Measurements from ENCODE around the gene CDYL.

Gene CDYL

DNA sequence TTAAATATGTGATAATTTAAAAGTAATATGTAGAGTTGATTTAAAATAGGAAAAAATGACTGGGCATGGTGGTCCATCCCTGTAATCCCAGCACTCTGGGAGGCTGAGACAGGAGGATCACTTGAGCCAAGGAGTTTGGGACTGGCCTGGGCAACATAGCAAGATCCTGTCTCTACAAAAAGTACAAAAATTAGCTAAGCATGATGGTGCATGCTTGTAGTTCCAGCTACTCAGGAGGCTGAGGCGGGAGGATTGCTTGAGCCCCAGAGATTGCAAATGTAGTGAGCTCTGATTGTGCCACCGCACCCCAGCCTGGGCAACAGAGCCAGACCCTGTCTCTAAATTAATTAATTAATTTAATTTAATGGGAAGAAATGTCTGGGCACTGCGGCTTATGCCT lies 44.2 kb upstream of the CDYL start:
- TF ChIP-seq, protein P1, sequence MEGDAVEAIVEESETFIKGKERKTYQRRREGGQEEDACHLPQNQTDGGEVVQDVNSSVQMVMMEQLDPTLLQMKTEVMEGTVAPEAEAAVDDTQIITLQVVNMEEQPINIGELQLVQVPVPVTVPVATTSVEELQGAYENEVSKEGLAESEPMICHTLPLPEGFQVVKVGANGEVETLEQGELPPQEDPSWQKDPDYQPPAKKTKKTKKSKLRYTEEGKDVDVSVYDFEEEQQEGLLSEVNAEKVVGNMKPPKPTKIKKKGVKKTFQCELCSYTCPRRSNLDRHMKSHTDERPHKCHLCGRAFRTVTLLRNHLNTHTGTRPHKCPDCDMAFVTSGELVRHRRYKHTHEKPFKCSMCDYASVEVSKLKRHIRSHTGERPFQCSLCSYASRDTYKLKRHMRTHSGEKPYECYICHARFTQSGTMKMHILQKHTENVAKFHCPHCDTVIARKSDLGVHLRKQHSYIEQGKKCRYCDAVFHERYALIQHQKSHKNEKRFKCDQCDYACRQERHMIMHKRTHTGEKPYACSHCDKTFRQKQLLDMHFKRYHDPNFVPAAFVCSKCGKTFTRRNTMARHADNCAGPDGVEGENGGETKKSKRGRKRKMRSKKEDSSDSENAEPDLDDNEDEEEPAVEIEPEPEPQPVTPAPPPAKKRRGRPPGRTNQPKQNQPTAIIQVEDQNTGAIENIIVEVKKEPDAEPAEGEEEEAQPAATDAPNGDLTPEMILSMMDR (IDR thresholded peaks at IDR 0.05; ENCODE audit: control insufficient read depth, insufficient read depth, low read depth, low read length, missing control alignments): no peak
- DNase-seq (ENCODE audit: low read depth): no peak
- no peak overlapping the region for H3K4me3 ChIP-seq (ENCODE audit: control insufficient read depth, low read depth, low read length)

DNA sequence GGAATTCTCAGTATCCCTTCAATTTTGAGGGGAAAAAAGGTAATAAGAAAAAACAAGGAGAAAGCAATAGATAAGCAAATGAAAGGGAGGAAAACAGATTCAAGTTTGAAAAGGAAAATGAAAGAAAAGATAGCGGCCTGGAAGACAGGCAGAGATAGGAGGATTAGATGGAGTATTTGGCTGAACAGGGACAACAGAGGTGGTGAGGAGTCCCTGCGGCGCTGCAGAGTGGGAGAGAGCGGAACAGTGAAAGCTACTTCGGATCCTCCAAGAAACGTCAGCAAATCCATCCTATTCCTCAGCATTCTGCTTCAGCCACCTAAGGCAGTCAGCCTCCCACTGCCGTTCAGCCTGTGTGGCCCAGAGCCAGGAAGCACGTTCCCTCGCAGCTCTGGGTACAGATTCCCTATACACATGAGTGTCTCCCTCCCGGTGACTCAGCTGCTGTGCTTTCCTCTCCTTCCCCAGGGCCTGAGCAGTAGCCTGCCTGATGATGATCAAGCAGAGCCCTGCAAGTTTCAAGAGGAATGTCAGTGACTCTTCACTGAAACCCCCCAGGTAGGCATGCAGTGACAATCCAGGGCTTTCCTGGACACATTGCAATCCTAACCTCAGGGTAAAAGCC lies 43.4 kb upstream of the CDYL start:
- DNase-seq (ENCODE audit: low read depth): peak; percentile 60
- peak overlapping the region; percentile 39 for H3K4me3 ChIP-seq (ENCODE audit: control insufficient read depth, low read depth, low read length)
- TF ChIP-seq, protein P1 (IDR thresholded peaks at IDR 0.05; ENCODE audit: control insufficient read depth, insufficient read depth, low read depth, low read length, missing control alignments): no peak

GRCh38 chr6:4736371-4736873 lies 39.8 kb upstream of the CDYL start:
- no peak overlapping the region for H3K4me3 ChIP-seq (ENCODE audit: control insufficient read depth, low read depth, low read length)
- DNase-seq (ENCODE audit: low read depth): no peak
- TF ChIP-seq, protein P1 (IDR thresholded peaks at IDR 0.05; ENCODE audit: control insufficient read depth, insufficient read depth, low read depth, low read length, missing control alignments): no peak

GRCh38 chr6:4740032-4740431 lies 36.2 kb upstream of the CDYL start:
- no peak overlapping the region for H3K4me3 ChIP-seq (ENCODE audit: control insufficient read depth, low read depth, low read length)
- TF ChIP-seq, protein P1 (IDR thresholded peaks at IDR 0.05; ENCODE audit: control insufficient read depth, insufficient read depth, low read depth, low read length, missing control alignments): no peak
- DNase-seq (ENCODE audit: low read depth): no peak

GRCh38 chr6:4743062-4743461 lies 33.1 kb upstream of the CDYL start:
- TF ChIP-seq, protein P1 (IDR thresholded peaks at IDR 0.05; ENCODE audit: control insufficient read depth, insufficient read depth, low read depth, low read length, missing control alignments): no peak
- DNase-seq (ENCODE audit: low read depth): no peak

DNA sequence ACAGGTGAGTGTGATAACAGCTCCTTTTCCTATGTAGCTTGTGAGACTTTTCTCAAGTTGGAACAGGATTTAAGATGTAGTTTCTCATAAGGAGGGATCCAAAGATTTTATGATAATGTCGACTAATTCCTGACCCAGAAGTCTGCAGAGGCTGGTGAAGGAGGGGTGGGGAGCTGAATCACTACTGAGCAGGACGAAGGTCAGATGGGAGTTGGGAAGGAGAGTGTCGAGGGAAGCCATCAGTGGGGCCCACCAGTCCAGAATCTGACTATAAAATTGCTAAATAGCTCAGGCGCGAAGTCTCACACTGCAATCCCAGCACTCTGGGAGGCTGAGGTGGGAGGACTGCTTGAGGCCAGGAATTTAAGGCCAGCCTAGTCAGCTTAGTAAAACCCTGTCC lies 32.3 kb upstream of the CDYL start:
- DNase-seq (ENCODE audit: low read depth): no peak
- H3K4me3 ChIP-seq (ENCODE audit: control insufficient read depth, low read depth, low read length): no peak overlapping the region
- TF ChIP-seq, protein P1 (IDR thresholded peaks at IDR 0.05; ENCODE audit: control insufficient read depth, insufficient read depth, low read depth, low read length, missing control alignments): no peak

More at GRCh38 chr6:4743062-4743461, 33.1 kb upstream of the CDYL start:
- no peak overlapping the region for H3K4me3 ChIP-seq (ENCODE audit: control insufficient read depth, low read depth, low read length)
